ENCODE results near the gene TMTC3. TPM values are rescaled to one million over a fixed set of nuclear protein-coding genes. Genes with fewer than 3 reads are reported as not detected.

Gene TMTC3
- total and polyA plus RNA-seq, 2 of the 8 experiments (the other 6 are each of a cell fraction or from before 2014, with no cell fraction given): 7.0 to 45.1 TPM

DNA sequence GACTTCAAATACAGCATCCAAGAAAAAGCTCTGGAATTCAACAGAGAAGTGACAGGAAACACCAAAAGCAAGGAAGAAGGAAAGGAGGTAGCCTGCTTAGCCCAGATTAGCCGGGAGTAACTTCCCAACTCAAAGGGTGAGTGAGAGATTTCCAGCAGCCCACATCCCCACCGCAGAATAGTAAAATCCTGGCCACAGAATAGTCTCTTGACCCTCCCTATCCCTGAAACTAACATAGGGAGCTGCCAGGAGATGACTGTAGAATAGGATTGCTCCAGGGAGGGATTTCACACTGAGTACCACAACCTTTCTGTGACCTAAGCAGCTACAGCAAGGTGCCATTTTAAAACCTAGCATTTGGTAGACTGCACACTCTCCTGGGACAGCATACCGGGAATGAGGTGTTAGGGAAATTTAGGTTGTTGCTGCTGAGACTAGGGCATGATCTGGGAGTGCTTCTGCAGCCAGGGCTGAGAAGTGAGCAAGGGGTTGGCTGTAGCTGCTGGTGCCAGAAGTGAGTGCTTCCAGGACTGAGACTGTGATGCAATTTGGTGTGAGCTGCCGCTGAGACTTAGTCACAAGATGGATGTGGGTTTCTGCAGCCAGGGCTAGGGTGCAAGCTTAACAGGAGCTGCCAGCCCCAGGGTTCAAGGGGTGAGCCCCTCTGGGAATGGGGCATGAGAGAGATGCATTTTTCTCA is 66.0 kb downstream of the TMTC3 start:
- no peak overlapping the region for H3K56ac ChIP-seq (replicated peaks; ENCODE audit: insufficient read length, low read depth, low read length)
- H4K5ac ChIP-seq (ENCODE audit: insufficient read length, low read depth, low read length): no peak overlapping the region
- no peak overlapping the region for H3K23ac ChIP-seq (ENCODE audit: insufficient read length)
- no peak overlapping the region for H2BK5ac ChIP-seq (ENCODE audit: low read depth, low read length)
- no peaks in the 10 kb centered on the region for H4K20me1 ChIP-seq (replicated peaks in 1 of 2; ENCODE audit: control insufficient read depth in 1 of 2, insufficient read depth in 2 of 2, low read length in 2 of 2)
- no peaks in the 10 kb centered on the region for H3K27me3 ChIP-seq (replicated peaks in 1 of 4; ENCODE audit: control insufficient read depth in 3 of 4, extremely low read depth in 1 of 4, insufficient read depth in 3 of 4, low read length in 3 of 4)
- H2BK12ac ChIP-seq (ENCODE audit: low read depth, low read length): no peak overlapping the region
- H3K4me1 ChIP-seq (replicated peaks in 1 of 4; ENCODE audit: control insufficient read depth in 3 of 4, insufficient read depth in 4 of 4, low read length in 3 of 4): no peaks in the 10 kb centered on the region
- H3K4me2 ChIP-seq (ENCODE audit: insufficient read depth in 1 of 2, low read depth in 2 of 2, low read length in 2 of 2): no peak overlapping the region
- ChIA-PET CTCF (ENCODE audit: partially characterized antibody) (no interaction called here), POLR2A (ENCODE audit: partially characterized antibody) (no interaction called here)
- H2BK20ac ChIP-seq (ENCODE audit: low read length): no peak overlapping the region
- no peak overlapping the region for H2BK120ac ChIP-seq (replicated peaks; ENCODE audit: low read depth, low read length)
- H3K23me2 ChIP-seq (ENCODE audit: low read depth, low read length): no peaks in the 10 kb centered on the region
- no peaks in the 10 kb centered on the region for H3K79me1 ChIP-seq (ENCODE audit: low read depth, low read length)
- no peak overlapping the region for H3K9ac ChIP-seq (replicated peaks in 1 of 4; ENCODE audit: extremely low read depth in 1 of 4, low read depth in 3 of 4, low read length in 3 of 4)
- FAIRE-seq (no peak), DNase-seq (ENCODE audit: low read depth in 1 of 2, low spot score in 2 of 2) (no peak)
- H2AK5ac ChIP-seq (ENCODE audit: low read depth, low read length): no peak overlapping the region
- H3K4ac ChIP-seq (replicated peaks; ENCODE audit: insufficient read length, low read depth, low read length): no peak overlapping the region
- H3K27ac ChIP-seq (ENCODE audit: low read depth, low read length): no peak overlapping the region
- H3K36me3 ChIP-seq (ENCODE audit: control insufficient read depth in 2 of 4, insufficient read depth in 4 of 4, low read length in 3 of 4): no peaks in the 10 kb centered on the region
- no peak overlapping the region for H3K4me3 ChIP-seq (ENCODE audit: extremely low read depth in 1 of 4, insufficient read depth in 2 of 4, low read depth in 3 of 4, low read length in 4 of 4)
- H2AFZ ChIP-seq (ENCODE audit: low read length): no peak overlapping the region
- H4K91ac ChIP-seq (replicated peaks; ENCODE audit: insufficient read length, low read length): no peak overlapping the region
- no peak overlapping the region for H3K14ac ChIP-seq (ENCODE audit: insufficient read length)
- no peaks in the 10 kb centered on the region for H3K79me2 ChIP-seq (ENCODE audit: control insufficient read depth in 1 of 2, insufficient read depth in 2 of 2, low read length in 2 of 2)
- TF ChIP-seq SP1 (IDR thresholded peaks at IDR 0.05; ENCODE audit: low read depth, low read length): no peak
- no peak for TF ChIP-seq CEBPB (IDR thresholded peaks at IDR 0.05; ENCODE audit: low read depth, low read length)
- TF ChIP-seq, protein P1, sequence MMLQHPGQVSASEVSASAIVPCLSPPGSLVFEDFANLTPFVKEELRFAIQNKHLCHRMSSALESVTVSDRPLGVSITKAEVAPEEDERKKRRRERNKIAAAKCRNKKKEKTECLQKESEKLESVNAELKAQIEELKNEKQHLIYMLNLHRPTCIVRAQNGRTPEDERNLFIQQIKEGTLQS (IDR thresholded peaks at IDR 0.05; ENCODE audit: insufficient read depth, low read depth, low read length): no peak
- TF ChIP-seq KDM5A (IDR thresholded peaks at IDR 0.05; ENCODE audit: low read length): no peak
- TF ChIP-seq TBP (IDR thresholded peaks at IDR 0.05; ENCODE audit: low read depth, low read length): no peak
- TF ChIP-seq NRF1 (IDR thresholded peaks at IDR 0.05; ENCODE audit: low read depth, low read length): no peak
- TF ChIP-seq MAFK (IDR thresholded peaks at IDR 0.05; ENCODE audit: low read depth, low read length): no peak
- no peak for TF ChIP-seq BCL11A (IDR thresholded peaks at IDR 0.05; ENCODE audit: low read depth in 2 of 2, low read length in 2 of 2)
- TF ChIP-seq GTF2F1 (IDR thresholded peaks at IDR 0.05; ENCODE audit: borderline replicate concordance, low read depth, low read length): no peak
- TF ChIP-seq, protein P2, sequence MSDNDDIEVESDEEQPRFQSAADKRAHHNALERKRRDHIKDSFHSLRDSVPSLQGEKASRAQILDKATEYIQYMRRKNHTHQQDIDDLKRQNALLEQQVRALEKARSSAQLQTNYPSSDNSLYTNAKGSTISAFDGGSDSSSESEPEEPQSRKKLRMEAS (IDR thresholded peaks at IDR 0.05): no peak
- TF ChIP-seq SIRT6 (IDR thresholded peaks at IDR 0.05; ENCODE audit: low read length): no peak
- 84% methylated on average over 4 of the region's 4 CpGs; no CpG with 5 or more reads in 1 of the 2 experiments for WGBS, 2 experiments (ENCODE audit: extremely low coverage in 1 of 2, insufficient coverage in 1 of 2, insufficient read length in 1 of 2, insufficient replicate concordance in 2 of 2, low coverage in 1 of 2, low lambda C conversion rate in 2 of 2, missing lambda C conversion rate in 1 of 2)
- H2BK15ac ChIP-seq (ENCODE audit: low read length): no peak overlapping the region
- H3K9me3 ChIP-seq (ENCODE audit: insufficient read depth in 2 of 2, low read depth in 1 of 2, low read length in 1 of 2): peaks cover 4 to 15% of the 10 kb centered on the region in 2 experiments; a peak in 2 of 4 replicates
- no peak overlapping the region for H3K18ac ChIP-seq (ENCODE audit: extremely low read depth, low read length)
- H4K8ac ChIP-seq (ENCODE audit: extremely low read depth, insufficient read depth, low read length): no peak overlapping the region

Data from H1 (cell line).